ENCODE results near the gene KCNT1.

Gene KCNT1

DNA sequence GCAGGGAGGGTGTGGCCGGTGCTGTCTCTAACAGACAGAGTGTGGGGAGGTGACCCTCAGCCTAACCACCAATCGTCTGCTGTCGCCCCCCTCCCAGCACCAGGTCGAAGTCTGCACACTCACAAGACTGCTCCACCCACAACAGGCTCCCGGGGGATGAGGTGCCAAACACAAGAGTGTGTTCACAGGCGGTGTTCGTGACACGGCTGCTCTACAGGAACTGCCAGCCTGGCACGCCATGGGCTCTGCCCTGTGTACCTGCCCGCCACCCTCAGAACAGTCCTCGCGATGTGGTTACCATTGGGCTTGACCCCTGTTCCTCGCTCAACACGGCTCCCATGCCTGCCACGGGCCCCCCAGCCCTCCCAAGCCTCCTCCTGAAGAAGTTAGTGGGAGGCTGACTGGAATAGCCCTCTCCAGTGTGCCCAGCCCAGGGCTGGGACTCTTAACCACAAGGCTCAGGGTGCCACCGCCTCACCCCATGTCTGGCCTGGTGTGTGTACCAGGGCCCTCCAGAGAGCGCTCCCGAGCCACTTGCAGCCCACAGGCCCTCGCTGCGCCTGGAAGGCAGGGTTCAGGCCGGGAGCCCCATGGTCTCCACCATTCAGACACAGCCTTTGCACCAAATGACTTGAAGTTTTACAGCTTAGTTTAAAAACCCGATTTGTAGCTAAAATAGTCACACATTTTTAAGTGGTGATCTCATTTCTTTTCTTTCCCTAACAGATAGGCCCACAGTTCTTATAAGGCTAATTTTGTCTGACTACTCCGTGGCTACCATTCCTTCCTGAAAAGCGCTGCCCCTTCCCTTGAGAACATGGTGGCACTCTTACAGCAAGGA is 102.8 kb downstream of the KCNT1 start:
- no peak for DNase-seq

DNA sequence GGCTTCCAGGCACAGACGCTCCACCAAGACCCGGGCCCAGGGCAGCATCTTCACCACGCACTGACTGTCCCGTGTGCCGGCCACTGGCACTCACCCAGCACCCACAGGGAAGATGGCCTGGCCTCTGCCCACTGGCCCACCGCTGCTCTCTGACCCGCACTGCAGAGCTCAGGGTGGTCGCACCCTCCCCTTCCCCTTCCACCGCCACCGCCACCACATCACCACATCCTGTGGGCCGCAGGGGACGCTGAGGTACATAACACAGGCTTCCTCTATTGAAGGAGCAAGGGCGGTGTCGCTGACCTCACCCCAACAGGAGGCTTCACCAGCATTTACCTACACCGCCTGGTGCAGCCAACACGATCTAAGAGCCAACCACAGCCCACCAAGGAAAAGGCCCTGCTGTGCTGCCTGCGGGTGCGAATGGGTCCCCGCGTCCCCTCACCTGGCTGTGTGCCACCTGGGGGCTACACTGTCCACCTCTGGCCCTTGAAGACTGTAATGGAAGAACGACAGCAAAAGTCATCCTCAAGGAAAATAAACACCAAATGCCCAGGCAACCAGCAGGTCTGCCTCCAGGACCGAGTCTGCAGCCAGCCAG is 103.5 kb downstream of the KCNT1 start:
- no peak for DNase-seq

DNA sequence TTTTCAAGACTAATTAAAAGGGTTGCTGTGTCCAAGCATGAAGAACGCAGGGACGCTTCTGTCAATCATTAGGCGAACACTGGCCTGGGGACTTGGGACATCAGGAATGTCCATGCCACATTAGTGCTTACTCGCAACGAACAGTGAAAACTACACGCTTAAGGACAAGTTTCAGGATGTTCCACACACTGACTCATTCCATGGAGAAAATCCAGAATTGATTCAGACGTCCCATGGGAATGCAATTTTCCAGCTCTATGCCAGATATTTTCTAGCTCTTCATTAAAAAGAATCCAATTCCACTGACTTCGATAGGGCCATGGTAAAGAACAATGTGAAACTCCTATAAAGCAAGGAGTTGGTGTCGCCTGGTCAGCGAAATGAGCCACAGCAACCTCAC is 107.2 kb downstream of the KCNT1 start:
- DNase-seq = no peak

DNA sequence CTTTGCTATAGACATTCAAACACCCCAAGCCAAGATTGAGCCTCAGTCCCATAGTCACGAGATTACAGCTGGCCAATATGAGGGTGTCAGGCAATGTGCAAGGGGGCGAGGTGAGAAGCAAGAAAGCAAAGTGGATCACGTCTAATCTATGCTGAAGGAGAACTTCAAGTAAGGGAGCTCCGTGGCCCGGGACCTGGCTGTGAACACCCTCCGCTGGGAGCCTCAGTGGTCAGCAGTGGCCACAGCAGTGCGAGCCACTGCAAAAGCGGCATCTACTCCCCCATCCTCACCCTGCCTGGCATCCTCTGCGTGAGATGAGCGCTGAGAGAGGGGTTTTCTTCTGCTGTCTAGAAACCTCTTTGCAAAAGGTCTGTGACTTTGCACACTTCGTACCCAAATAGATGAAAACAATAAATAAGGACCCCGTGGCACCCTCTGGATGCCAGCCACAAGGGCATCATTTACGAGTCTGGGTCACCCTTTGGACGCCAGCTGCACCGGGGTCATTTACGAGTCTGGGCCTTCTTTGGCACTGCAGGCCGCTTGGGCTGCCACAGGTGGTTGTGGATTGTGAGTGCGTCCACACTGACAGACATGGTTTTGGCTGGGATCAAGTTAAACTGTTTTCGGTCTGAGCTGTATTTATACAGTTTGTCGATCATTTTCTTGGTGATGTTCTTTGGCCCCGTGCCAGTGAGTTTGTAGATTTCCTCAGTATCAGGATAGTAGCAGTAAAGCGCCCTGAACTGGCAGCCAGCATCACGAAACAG is 109.0 kb downstream of the KCNT1 start:
- no peak for DNase-seq

DNA sequence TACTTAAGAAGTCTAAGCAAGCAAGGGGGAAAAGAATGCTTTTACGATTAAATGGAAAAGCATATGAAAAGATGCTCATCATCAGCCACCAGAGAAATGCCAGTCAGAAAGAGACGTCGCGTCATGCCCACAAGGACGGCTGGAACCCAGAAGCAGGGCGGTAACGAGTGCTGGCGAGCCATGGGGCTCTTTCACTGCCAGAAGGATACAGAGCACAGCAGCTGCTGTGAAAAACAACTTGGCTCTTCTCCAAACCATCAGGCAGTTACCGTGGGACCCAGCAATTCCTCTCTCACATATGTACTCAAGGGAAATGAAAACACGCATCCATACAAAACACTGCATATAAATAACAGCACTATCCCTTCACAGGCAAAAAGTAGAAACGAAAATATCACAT is 109.8 kb downstream of the KCNT1 start:
- no peak for DNase-seq

DNA sequence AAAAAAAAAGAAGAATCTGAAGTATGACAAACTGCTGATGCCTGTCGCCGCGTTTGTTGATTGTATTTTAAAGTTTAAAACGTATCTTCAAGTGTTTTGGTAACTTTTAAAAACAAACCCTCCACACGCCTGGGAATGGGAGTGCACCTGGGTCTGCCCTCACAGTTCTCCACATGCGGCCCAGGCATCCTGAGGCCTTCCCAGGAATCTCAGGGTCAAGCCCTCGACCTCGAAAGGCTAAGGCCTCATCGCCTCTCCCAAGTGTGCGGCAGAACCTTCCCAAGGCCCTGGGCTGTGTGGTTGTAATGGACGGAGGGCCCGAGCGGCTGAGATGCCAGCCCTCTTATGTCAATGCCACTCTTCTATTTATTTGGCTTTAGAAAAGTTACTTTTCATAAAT is 111.0 kb downstream of the KCNT1 start:
- DNase-seq = no peak

DNA sequence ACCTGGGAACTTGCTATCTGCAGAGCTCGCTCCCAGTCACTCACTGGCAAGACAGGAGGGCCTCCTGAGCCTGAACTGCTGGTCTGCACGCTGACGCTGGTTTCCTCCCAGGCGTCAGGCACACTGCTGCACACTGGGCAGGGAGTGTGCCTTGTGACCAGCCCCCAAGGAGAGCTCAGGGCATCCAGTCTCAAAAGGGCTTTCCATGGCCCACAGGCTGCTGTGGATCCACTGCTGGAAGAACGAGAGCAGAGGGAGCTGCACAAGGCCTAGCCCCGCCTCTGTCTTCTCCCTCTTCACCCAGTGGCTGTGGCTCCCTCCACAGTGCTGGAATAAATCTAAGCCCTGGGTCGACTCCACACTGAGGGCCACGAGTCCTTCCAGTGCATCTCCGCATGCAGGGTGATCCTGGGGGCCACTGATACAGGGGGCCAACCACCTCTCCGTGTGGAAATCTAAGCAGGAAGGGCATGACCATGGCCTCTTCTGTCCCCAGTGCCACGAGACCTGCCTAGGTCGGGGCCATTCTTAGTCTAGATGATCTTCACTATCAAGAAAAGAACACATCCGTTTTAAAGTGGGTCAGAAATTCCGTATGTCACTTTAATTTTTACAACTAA is 111.8 kb downstream of the KCNT1 start:
- DNase-seq = no peak

DNA sequence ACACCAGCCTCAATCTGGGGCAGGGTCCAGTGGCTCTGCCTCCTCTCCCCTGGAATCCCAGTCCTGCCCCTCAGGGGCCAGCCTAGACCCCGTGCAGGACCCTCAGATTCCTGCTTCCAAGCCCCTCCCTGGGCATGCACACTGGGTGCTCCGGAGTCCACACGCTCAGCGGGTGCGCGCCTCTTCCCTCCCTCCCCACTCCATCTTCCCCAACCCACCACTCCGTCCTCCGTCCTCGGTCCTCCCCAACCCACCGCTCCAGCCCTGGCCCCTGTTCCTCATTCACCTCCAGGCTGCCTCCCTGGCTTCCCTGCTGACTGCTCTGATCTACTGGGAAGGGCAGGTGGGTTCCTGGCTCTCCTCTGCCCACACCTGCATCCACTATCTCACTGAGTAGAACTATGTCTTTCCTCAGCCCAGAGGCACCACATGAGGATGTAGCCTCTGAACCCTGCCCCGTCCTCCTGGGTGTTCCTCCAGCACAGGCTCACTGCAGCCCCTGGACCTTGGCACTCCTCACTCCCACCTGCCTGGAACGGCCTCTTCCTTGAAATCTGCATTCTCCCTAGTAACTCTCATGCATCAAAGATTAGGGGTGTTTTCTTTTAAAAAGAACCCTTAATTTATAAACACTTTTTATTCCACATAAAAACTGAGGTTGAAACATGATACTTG is 112.6 kb downstream of the KCNT1 start:
- no peak for DNase-seq

DNA sequence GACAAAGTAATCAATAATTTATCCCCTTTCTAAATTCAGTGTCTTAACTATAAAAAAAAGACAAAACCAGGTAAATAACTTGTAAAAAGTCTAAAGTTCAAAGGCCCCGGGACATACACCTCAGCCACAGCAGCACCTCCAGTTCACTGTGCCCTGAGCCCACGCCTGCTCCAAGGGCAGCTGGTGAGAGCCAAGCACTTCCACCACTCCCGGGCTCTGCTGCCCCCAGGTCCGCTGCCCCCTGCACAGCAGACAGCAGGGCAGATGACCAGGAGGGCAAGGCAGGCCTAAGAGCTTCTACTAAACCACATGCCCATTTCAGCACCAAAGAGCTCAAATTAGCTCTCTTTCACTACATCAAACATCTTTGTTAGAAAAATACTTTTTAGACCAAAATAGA is 113.4 kb downstream of the KCNT1 start:
- no peak for DNase-seq

DNA sequence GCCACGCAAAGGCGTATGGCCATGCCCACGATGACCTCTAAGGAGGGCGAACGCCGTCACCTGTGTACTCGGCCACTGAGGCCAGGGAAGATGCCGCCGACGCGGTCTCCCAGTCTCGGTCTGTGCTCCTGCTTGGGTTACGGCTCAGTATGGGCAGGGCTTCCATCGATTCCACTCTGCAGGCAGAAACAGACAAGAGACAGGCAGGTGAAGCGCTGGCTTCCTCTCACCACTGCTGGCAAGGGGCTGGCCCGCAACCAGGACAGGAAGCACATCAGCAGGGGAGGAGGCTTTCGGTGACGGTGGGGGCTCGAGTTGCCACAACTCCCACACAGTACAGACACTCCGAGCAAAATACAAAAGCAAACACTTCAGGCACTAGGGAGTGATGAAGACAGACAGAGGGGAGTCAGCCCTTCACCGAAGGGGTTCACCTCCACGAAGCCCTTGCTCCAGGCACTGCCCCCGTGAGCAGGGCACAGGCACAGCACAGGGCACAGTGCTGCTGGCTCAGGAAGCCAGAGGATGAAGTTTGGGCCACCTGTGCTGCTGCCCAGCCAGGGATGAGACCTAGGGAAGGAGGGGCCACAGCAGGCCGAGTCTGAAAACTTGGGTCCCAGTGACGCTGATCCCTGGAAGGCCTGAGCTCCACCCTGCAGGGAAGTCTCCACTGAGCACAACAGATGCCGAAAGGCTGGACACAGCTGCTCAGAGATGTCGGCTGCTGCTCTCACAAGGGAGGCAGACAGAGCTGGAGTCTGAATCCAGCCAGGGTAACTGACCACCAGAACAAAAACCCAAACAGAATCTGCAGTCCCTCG is 114.1 kb downstream of the KCNT1 start:
- no peak for DNase-seq

DNA sequence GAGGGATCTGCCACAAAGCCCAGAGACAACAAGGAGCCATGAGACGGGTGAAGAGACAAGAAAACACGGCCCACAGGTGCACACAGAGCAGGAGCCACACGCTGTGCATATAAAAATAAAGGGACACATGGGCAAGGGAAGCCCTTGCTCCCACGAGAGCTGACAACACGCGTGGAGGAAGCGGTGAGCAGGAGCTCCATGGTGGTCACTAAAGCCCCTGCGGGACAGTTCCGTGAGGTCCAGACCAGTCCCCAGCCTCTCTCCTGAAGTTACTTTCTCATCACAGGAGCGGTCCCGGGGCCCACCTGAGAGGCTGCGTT is 114.6 kb downstream of the KCNT1 start:
- DNase-seq = no peak

DNA sequence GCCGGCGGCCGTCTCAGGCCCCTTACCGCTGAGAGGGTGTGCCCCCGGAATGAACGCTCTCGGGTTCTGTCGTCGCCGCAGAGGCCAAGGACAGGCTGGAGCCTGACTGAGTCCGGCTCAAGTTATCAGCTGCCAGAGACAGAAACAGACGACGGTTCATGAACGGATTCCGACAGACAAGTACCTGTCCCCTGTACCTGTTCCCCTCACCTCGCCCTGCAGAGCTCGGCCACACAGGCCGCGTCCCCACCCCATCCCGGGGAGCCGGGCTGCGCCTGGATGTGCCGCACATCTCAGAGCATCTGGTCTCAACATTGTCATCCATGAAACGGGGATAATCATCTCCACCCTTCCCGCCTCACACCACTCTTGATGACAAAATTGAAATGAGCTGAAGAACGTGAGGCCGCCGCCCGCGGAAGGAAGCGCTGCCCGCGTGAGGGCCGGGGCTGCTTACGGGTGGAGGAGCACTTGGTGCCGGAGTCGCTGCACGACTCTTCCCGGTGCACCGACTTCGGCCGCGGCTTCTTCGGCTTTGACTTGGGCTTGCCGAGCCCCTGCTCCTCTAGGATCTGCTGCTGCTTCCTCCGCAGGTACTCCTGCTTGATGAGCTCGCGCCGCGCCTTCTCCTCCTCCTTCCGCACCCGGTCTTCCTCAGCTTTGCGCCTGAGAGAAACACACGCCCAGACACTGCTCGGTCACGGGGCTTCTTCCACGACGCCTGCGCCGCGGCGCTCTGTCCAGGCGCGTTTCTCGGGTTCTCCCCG is 116.1 kb downstream of the KCNT1 start:
- no peak for DNase-seq

DNA sequence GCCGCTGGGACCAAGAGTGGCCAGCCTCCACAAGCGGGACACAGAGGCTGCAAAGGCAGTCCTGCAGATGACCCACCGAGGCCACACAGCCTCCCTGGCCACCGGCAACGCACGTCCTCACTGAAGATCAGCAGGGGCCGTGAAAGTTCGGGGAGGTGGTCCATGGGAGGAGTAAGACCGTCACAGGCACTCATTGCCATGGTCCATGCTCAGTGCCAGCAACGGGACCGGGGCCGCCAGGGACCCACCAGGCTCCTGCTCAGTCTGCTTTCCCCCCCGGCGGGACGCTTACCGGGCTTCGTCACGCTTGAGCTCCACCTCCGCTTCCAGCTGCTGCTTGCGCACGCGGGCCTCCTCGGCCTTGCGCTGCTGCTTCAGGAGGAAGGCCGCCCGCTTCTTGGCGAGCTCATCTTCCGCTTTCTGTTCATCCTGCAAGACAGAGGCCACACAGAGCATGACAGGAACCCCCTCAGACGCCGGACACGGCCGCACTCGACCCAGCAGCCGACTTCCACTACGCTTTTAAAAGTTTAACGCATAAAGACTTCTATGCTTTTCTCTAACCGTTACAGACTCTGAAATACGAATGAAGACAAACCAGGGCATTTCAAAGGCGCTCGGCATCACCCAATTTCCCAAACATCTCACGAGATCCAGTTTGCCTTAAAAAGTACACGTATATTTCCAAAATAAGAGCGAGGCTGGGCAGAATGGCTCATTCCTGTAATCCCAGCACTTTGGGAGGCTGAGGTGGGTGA is 116.9 kb downstream of the KCNT1 start:
- DNase-seq = no peak

DNA sequence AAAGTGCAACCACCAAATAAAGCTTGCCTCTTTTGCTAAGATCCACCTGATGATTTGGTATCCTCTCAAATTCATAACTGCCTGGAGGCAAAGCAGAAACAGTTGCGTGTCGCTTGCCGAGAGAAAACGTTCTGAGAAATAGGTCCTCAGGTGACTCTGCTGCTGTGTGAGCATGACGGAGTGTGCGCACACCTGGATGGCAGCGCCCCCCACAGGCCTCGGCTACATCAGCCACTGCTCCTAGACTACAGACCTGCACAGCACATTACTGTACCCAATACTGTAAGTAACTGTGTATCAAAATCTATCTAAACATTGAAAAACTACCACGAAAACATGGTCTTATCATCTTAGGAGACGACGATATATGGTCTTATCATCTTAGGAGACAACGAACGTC is 117.9 kb downstream of the KCNT1 start:
- DNase-seq = no peak

DNA sequence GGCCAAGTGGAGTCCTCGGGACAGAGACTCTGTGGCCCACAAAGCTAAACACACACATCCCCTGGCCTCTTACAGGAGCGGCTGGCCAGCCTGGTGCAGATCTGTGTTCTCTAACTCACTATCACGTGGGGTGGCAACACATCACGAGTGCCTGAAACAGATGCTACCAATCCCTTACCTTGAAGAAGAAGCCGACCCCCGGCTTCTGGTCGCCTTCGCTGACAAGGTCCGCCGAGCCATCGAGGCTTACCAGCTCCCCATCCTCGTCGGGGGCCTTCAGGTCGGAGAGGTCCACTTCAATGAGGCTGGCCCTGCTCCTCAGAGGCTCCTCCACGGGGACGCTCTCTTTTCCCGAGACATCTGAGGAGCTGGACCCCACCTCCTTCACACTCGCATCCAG is 118.7 kb downstream of the KCNT1 start:
- DNase-seq = no peak

DNA sequence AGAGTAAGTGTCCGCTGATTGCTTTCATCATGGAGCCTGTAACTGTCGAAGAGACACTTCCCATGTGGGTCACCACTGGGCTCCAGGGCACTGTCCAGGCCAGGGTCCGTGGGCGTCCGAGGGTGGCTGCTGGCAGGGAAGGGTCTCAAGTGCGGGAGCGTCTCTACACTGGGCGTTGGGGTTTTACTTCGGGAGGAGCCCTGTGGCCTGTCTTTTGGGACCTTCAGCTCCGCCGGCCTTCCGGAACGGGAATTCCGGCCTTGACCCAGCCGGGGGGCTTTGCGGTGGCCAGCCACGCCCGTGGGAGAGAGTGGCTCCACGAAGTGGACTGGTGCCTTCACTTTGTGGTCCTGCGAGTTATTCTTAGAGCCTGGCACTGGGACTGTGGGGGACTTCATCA is 119.1 kb downstream of the KCNT1 start:
- DNase-seq = no peak

DNA sequence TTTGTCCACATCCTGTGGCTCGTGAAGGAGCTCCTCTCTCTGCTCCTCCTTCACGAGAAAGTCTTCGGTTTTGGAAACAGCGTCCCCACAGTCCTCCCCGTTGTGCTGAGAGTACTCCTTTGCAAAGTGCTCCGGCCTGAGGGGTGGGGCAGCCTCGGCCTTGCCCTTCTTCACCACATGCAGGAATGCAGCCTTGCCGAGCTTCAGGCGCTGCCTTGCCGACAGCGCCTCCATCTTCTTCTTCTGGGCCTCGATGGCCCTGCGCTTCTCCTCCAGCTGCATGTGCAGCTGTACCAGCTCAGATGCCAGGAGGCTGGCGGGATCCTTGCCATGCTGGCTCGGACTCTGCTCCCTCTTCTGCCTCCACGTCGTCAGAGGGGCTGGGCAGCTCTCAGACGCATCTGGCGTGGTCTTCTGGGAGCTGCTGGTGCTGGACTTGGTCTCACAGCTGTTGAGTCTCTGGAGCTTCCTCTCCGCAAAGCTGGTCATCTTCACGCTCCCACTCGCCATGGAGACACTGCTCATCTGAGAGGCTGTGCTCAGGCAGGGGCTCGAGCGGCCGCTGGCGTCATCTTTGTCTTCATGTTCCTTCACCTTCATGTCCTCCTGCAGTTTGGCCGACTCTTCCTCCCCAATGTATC is 119.9 kb downstream of the KCNT1 start:
- DNase-seq = no peak

DNA sequence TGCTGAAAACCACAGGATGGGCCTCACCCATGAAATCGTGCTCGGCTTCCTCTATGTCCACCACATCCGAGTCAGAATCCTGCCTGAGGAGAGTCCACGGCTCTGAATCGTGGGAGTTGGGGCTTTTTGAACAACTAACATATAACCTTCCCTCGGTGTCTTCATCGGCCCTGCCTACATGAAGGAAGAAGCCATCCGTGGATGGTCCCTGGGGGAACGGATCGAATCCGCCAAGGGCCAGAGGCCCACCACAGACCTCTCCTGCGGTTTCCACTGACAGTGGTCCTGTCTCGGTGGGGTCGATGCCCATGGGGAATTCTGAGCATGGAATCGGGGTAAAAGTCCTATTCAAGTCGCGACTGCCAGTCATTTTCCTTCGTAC is 120.4 kb downstream of the KCNT1 start:
- no peak for DNase-seq

DNA sequence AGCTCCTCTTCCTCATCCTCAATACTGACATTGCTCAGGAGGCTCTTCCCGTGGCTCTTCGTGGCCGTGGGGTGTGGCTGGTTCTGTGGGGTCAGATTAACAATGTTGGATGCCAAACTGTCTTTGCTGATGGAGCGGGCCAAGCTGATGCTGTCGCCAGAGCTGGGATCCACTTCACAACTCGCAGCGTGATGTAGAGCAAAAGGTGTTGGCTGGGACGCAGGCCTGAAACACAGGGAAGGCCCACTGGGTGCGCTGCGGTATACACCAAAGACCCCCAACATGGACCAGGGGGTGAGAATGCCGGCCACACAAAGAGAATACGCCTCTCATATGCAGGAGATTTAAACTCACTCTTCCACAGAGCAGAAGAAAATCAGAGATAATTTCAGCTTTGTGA is 121.1 kb downstream of the KCNT1 start:
- no peak for DNase-seq
